IMR-90 (cell line): ENCODE measurements around the gene SRSF7. TPM values are rescaled to one million over a fixed set of nuclear protein-coding genes. Genes with fewer than 3 reads are reported as not detected.

Experiments used
- ATAC-seq: fragments of 200-7000 bp; cut with Tn5 transposase; 2 replicates; pipeline ENCODE4 v1.9.1; 2020; ENCODE audit warnings: low read depth, mild to moderate bottlenecking, moderate library complexity
- BruUV-seq: library from RNA; stranded (reverse); fragments of 400-500 nt; replicated peaks from 2 replicates; lab custom pipeline; 2021; lab: Mats Ljungman, UMichigan
- CTCF ChIA-PET: fragments of 300-600 bp; formaldehyde crosslinking; extraction: SDS; loops from one replicate; lab custom pipeline; 2021; ENCODE audit warnings: antibody characterized with exemption; lab: Yijun Ruan, JAX
- POLR2A ChIA-PET: fragments of 300-600 bp; sonication (Branson Sonifier 250); formaldehyde crosslinking; loops from one replicate; lab custom pipeline; 2022; ENCODE audit warnings: antibody characterized with exemption; ENCODE audit not compliant: unreplicated experiment; lab: Charles Lee
- DNase-seq: peaks from one replicate; pipeline ENCODE4 v3.0.0; 2013
- H2AFZ ChIP-seq: replicated peaks from 2 replicates; pipeline ENCODE3; 2013; ENCODE audit warnings: low read length, mild to moderate bottlenecking; ENCODE audit not compliant: poor library complexity
- H2AK5ac ChIP-seq: 2 replicates; pipeline ENCODE4 v1.6.1; 2013; ENCODE audit warnings: low read depth, low read length, inconsistent platforms
- H2AK9ac ChIP-seq: replicated peaks from 2 replicates; pipeline ENCODE3; 2013; ENCODE audit warnings: mild to moderate bottlenecking, low read depth, low read length, moderate library complexity; ENCODE audit not compliant: poor library complexity
- H2BK120ac ChIP-seq: 2 replicates; pipeline ENCODE4 v1.6.1; 2013; ENCODE audit warnings: low read depth, low read length, inconsistent platforms
- H2BK15ac ChIP-seq: 3 replicates; pipeline ENCODE4 v1.6.1; 2013; ENCODE audit warnings: low read depth, low read length, inconsistent platforms
- H2BK20ac ChIP-seq: 2 replicates; pipeline ENCODE4 v1.6.1; 2013; ENCODE audit warnings: low read depth, mild to moderate bottlenecking, inconsistent platforms, low read length, moderate library complexity
- H2BK5ac ChIP-seq: 2 replicates; pipeline ENCODE4 v1.6.1; 2013; ENCODE audit warnings: mild to moderate bottlenecking, low read depth, low read length, inconsistent platforms; ENCODE audit not compliant: poor library complexity, severe bottlenecking
- H3K14ac ChIP-seq: replicated peaks from 2 replicates; pipeline ENCODE4 v1.6.1; 2013; ENCODE audit warnings: low read depth, low read length, inconsistent platforms
- H3K18ac ChIP-seq: 2 replicates; pipeline ENCODE4 v1.6.1; 2013; ENCODE audit warnings: low read depth, low read length, control low read depth
- H3K23ac ChIP-seq: 2 replicates; pipeline ENCODE4 v1.6.1; 2013; ENCODE audit warnings: low read depth, low read length, inconsistent platforms
- H3K27ac ChIP-seq: 2 replicates; pipeline ENCODE4 v1.5.1; 2013; ENCODE audit warnings: mild to moderate bottlenecking, control low read depth, low read length; ENCODE audit not compliant: insufficient read depth
- H3K27me3 ChIP-seq: 2 replicates; pipeline ENCODE4 v1.6.1; 2013; ENCODE audit warnings: low read length; ENCODE audit not compliant: control insufficient read depth, insufficient read depth
- H3K36me3 ChIP-seq: 2 replicates; pipeline ENCODE4 v1.6.1; 2013; ENCODE audit warnings: low read length, mixed read lengths; ENCODE audit not compliant: control insufficient read depth, insufficient read depth
- H3K4ac ChIP-seq: 2 replicates; pipeline ENCODE4 v1.6.1; 2013; ENCODE audit warnings: low read depth, low read length, inconsistent platforms
- H3K4me1 ChIP-seq: 2 replicates; pipeline ENCODE4 v1.6.1; 2013; ENCODE audit warnings: low read length, mixed read lengths; ENCODE audit not compliant: control insufficient read depth, insufficient read depth
- H3K4me2 ChIP-seq: 2 replicates; pipeline ENCODE4 v1.6.1; 2013; ENCODE audit warnings: low read depth, mild to moderate bottlenecking, control low read depth, low read length, moderate library complexity
- H3K4me3 ChIP-seq: 2 replicates; pipeline ENCODE4 v1.5.1; 2013; ENCODE audit warnings: low read depth, mild to moderate bottlenecking, control low read depth, low read length, moderate library complexity; ENCODE audit not compliant: insufficient read depth
- H3K56ac ChIP-seq: 2 replicates; pipeline ENCODE4 v1.6.1; 2013; ENCODE audit warnings: low read length, inconsistent platforms; ENCODE audit not compliant: insufficient read depth; ENCODE audit errors: extremely low read depth
- H3K79me1 ChIP-seq, 2 experiments: 2 replicates each; pipeline ENCODE4 v1.6.1; 2013; ENCODE audit warnings: low read length in 2 of 2, inconsistent platforms in 1 of 2, low read depth in 1 of 2
- H3K9ac ChIP-seq: 2 replicates; pipeline ENCODE4 v1.6.1; 2013; ENCODE audit warnings: low read depth, low read length, control low read depth
- H3K9me1 ChIP-seq: 2 replicates; pipeline ENCODE4 v1.6.1; 2013; ENCODE audit warnings: low read length, inconsistent platforms; ENCODE audit not compliant: insufficient read depth
- H3K9me3 ChIP-seq: 2 replicates; pipeline ENCODE4 v1.6.1; 2013; ENCODE audit warnings: low read length; ENCODE audit not compliant: control insufficient read depth, insufficient read depth
- H4K20me1 ChIP-seq: 2 replicates; pipeline ENCODE4 v1.6.1; 2013; ENCODE audit warnings: low read length, inconsistent platforms; ENCODE audit not compliant: insufficient read depth
- H4K5ac ChIP-seq: 2 replicates; pipeline ENCODE4 v1.6.1; 2013; ENCODE audit warnings: mild to moderate bottlenecking, low read depth, low read length, control low read depth
- H4K8ac ChIP-seq, 2 experiments: 2 replicates each; pipeline ENCODE4 v1.6.1; 2013; ENCODE audit warnings: low read depth in 2 of 2, low read length in 2 of 2, control low read depth in 1 of 2, inconsistent platforms in 1 of 2
- H4K91ac ChIP-seq: 2 replicates; pipeline ENCODE4 v1.6.1; 2013; ENCODE audit warnings: low read depth, low read length, inconsistent platforms; ENCODE audit not compliant: insufficient read depth
- CTCF ChIP-seq: conservative IDR thresholded peaks from 2 replicates; pipeline ENCODE4 v1.5.1; 2012; ENCODE audit warnings: mild to moderate bottlenecking, low read depth, low read length, improper control_type of control experiment
- FOS ChIP-seq: fragments of 150-350 bp; IDR thresholded peaks from 2 replicates; pipeline ENCODE4 v1.6.1; 2016; ENCODE audit warnings: low read depth, low read length
- RAD21 ChIP-seq: IDR thresholded peaks from 2 replicates; pipeline ENCODE4 v1.6.1; 2012; ENCODE audit warnings: low read length, improper control_type of control experiment
- SMC3 ChIP-seq: fragments of 150-350 bp; IDR thresholded peaks from 2 replicates; pipeline ENCODE4 v1.6.1; 2016; ENCODE audit warnings: low read depth, mild to moderate bottlenecking, antibody characterized with exemption, low read length, moderate library complexity
- WGBS, 2 experiments: methylation state at CpG; one replicate each; pipeline versions ENCODE4 v1.1.5 to v1.1.7; 2013; ENCODE audit warnings: missing lambda C conversion rate in 2 of 2; ENCODE audit not compliant: insufficient read length in 1 of 2; ENCODE audit errors: extremely low coverage in 2 of 2; 5-methylcytosine and 5-hydroxymethylcytosine counted together
- dilution Hi-C: fragments of 300-500 bp; cut with HindIII; formaldehyde crosslinking; loops from one replicate; pipeline ENCODE4 v1.14.3; 2018; ENCODE audit warnings: low sequenced_read_pairs; ENCODE audit not compliant: unreplicated experiment
- in situ Hi-C: fragments of 300-500 bp; cut with MboI; formaldehyde crosslinking; loops from 3 replicates; pipeline ENCODE4 v1.14.3; 2019; ENCODE audit warnings: low sequenced_read_pairs, inconsistent platforms, mixed read lengths
- intact Hi-C: fragments of 100-400 bp; cut with micrococcal nuclease; formaldehyde crosslinking; loops from 2 replicates; pipeline ENCODE4 v1.10.0; 2022
- polyA plus RNA-seq, 3 experiments: library from polyadenylated mRNA; depleted of rRNA; stranded (reverse); fragments of >200 nt; gene quantifications; 2 replicates each; pipeline ENCODE4 v1.2.3, GENCODE V29; 2012; ENCODE audit warnings: low replicate concordance in 1 of 3
- total RNA-seq: library from RNA; depleted of rRNA; stranded (reverse); fragments of >200 nt; gene quantifications from 2 replicates; pipeline ENCODE4 v1.2.3, GENCODE V29; 2012

The SRSF7 gene
- total and polyA plus RNA-seq, 2 of the 4 experiments (the other 2 are of a cell fraction) = 148 to 191 TPM

- TF ChIP-seq CTCF (peak; percentile 56), FOS (no peak), RAD21 (peak; percentile 49), SMC3 (peak; percentile 47)
- Histone ChIP-seq H3K18ac (no peak overlapping the region), H2BK120ac (no peak overlapping the region), H3K14ac (no peak overlapping the region), H3K27ac (no peak overlapping the region), H2BK20ac (no peak overlapping the region), H2AK5ac (no peak overlapping the region), H3K9me3 (no peaks in the 10 kb centered on the region), H3K27me3 (no peaks in the 10 kb centered on the region), H3K4ac (no peak overlapping the region), H3K79me1 (peaks cover 18 to 39% of the 10 kb centered on the region in 2 experiments; a peak in 3 of 4 replicates), H4K5ac (no peak overlapping the region), H4K8ac (no peak overlapping the region), H2AFZ (no peak overlapping the region), H2BK5ac (no peak overlapping the region), H2AK9ac (no peak overlapping the region), H3K4me2 (no peak overlapping the region), H3K4me1 (no peaks in the 10 kb centered on the region; the same call in 1 of the 2 replicates), H3K9ac (no peak overlapping the region), H3K36me3 (peaks cover 33% of the 10 kb centered on the region), H3K4me3 (no peak overlapping the region), H2BK15ac (no peak overlapping the region), H4K91ac (no peak overlapping the region), H3K23ac (no peak overlapping the region), H4K20me1 (peaks cover 39% of the 10 kb centered on the region), H3K56ac (no peak overlapping the region), H3K9me1 (peaks cover 3% of the 10 kb centered on the region; the same call in 1 of the 2 replicates)
- ATAC-seq (peak; percentile 55; the same call in 1 of the 2 replicates), DNase-seq (peak; percentile 53)
- CTCF ChIA-PET = interaction anchor here (0.6 to 0.7 kb wide), 2 partner anchors 205 to 225 kb away, joined by 4 to 5 read pairs; no protein-coding TSS in a partner anchor
- dilution Hi-C loops = loop anchor here (25.0 kb wide), 1 partner anchor 179 kb away; no protein-coding TSS in a partner anchor
- in situ Hi-C loops = no loop called here
- intact Hi-C loops = loop anchor here (1.0 to 5.0 kb wide), 3 partner anchors 159 to 426 kb away; no protein-coding TSS in a partner anchor
- POLR2A ChIA-PET = no interaction called here
- no TSS peak for BruUV-seq
- WGBS, 2 experiments = 71% methylated on average over 1 of the region's 11 CpGs; no CpG with 5 or more reads in 1 of the 2 experiments
Observed at GRCh38 chr2:38740851-38741731, 10.1 kb downstream of the SRSF7 start.
